Memory B cell (primary cell): ENCODE data around the gene ACOXL.

Source experiments
- ATAC-seq: fragments of 150-1000 bp; cut with Tn5 transposase; 2 replicates; pipeline ENCODE4 v1.10.0; 2021; ENCODE audit warnings: low read depth, mild to moderate bottlenecking, moderate library complexity
- DNase-seq, 2 donors: peaks; one replicate each; pipeline ENCODE4 v3.0.0; 2022; ENCODE audit warnings: low spot score in 2 of 2
- H3K27ac Mint-ChIP-seq: one replicate; pipeline ENCODE4 v1.8.0; 2022; ENCODE audit warnings: mild to moderate bottlenecking, moderate library complexity, mixed read lengths
- H3K27me3 Mint-ChIP-seq: one replicate; pipeline ENCODE4 v1.8.0; 2022; ENCODE audit warnings: mixed read lengths
- H3K36me3 Mint-ChIP-seq: one replicate; pipeline ENCODE4 v1.8.0; 2022; ENCODE audit warnings: mild to moderate bottlenecking, mixed read lengths
- H3K4me1 Mint-ChIP-seq: one replicate; pipeline ENCODE4 v1.8.0; 2022; ENCODE audit warnings: mixed read lengths
- H3K4me3 Mint-ChIP-seq: one replicate; pipeline ENCODE4 v1.8.0; 2022; ENCODE audit warnings: mild to moderate bottlenecking, moderate library complexity, mixed read lengths
- H3K9me3 Mint-ChIP-seq: one replicate; pipeline ENCODE4 v1.8.0; 2022; ENCODE audit warnings: mixed read lengths

ACOXL gene

DNA sequence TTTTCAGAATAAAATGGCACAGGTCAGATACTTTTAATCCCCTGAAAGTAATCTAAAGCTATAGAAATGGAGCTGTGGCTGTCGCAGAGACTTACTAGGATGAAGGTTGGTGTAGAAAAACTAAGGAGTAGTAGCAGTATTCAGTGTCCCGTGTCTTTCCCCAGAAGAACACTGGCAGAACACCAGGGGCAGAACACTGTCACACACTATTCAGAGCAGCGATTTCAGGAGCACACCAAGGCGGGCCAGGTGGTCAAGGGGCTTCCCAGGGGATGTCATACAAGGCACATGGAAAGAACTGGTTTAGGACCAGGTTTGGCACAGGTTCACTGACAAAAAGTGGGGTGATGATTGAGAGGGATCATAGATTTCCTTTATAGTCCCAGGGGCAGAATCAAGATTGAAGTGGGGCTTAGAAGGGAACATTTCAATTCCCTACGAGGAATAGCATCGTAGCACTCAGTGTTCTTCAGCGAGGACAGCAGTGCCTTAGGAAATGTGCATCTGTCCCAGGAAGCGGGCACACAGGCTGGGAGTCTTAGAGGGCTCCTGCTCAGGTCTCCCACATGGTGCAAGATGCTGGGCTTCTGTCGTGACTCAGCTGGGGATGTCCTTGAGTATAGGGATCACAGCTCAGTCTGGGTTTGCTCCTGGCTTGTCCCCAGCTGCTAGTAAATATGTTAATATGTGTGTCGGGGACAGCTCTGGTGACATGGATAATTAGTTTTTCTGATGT is 410.9 kb downstream of the ACOXL start:
- Mint-ChIP-seq H3K4me1 (peaks cover 10% of the 10 kb centered on the region), H3K4me3 (no peak overlapping the region), H3K36me3 (peaks cover 21% of the 10 kb centered on the region), H3K9me3 (no peaks in the 10 kb centered on the region), H3K27me3 (no peaks in the 10 kb centered on the region), H3K27ac (peak overlapping the region; percentile 4)
- ATAC-seq (no peak), DNase-seq (no peak)

DNA sequence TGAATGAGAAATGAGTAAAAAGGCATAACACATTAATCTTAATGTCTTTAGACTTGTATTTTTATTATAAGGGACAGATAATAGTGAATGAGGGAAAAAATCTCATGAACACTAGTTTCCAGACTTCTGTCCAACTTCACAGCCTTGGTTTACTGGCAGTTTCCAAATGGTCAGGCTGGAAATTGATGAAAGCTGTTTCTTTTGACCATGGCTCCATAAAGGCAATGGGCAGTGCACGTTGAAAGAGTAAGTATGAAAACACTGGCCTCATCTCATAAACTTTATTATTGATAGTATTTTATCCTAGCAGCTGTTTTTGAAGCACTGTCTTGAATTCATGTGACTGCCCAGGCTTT is 411.4 kb downstream of the ACOXL start:
- Mint-ChIP-seq H3K9me3 (no peaks in the 10 kb centered on the region), H3K27me3 (no peaks in the 10 kb centered on the region), H3K4me1 (peaks cover 9% of the 10 kb centered on the region), H3K36me3 (peaks cover 20% of the 10 kb centered on the region), H3K4me3 (no peak overlapping the region), H3K27ac (peak overlapping the region; percentile 25)
- ATAC-seq (no peak), DNase-seq (no peak)

DNA sequence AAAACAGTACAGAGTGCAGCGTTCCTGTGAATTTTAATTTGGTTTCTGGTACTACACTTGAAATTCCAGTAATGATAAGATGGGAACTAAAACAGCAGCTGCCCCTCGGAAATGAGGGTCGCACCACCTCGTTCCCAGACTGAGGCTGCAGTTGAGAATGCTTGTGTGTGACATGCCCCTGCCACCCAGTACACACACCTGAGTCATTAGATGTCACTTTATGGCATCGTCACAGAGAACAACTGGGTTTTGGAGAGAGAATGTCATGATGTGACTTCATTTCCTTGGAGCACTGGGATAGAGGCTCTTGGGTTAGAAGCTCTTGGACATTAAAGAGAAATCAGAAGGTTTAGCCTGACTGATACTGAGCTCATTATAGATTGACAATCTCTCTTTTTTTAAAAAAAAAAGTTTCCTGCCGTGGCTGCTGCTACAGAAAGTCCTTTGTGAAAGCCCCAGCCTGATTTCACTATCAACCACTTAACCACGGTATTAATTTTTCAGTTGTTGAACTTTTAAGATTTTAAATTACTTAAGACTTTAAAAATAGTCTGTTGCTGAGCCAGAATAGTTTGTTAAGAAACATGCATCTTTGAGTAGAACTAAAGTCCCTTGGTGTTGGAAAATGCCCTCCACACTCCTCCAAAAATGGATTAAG is 412.9 kb downstream of the ACOXL start:
- Mint-ChIP-seq H3K27me3 (no peaks in the 10 kb centered on the region), H3K36me3 (peaks cover 17% of the 10 kb centered on the region), H3K27ac (no peak overlapping the region), H3K4me3 (no peak overlapping the region), H3K9me3 (no peaks in the 10 kb centered on the region), H3K4me1 (peaks cover 12% of the 10 kb centered on the region)
- DNase-seq: no peak
- no peak for ATAC-seq

DNA sequence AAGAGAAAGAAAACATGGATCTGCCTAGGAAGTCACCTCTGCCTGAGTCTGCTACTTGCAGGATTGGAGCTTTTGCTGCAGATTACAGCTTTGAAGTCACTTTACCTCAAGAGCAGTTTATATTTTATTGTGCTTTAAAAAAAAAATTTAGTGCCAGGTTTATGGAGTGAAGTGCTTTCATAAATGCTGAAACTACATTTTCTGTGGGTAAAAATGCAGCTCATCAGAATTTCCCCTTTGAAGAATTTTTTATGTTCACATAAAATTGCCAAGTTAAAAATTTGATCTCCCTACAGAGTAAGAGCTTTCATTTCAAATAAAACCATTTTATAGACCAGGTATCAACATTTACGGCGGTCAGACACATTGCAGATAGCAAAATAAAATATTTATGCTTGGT is 413.6 kb downstream of the ACOXL start:
- Mint-ChIP-seq H3K4me3 (no peak overlapping the region), H3K9me3 (no peaks in the 10 kb centered on the region), H3K4me1 (peaks cover 9% of the 10 kb centered on the region), H3K27ac (no peak overlapping the region), H3K27me3 (no peaks in the 10 kb centered on the region), H3K36me3 (peaks cover 13% of the 10 kb centered on the region)
- no peak for ATAC-seq
- DNase-seq: no peak

DNA sequence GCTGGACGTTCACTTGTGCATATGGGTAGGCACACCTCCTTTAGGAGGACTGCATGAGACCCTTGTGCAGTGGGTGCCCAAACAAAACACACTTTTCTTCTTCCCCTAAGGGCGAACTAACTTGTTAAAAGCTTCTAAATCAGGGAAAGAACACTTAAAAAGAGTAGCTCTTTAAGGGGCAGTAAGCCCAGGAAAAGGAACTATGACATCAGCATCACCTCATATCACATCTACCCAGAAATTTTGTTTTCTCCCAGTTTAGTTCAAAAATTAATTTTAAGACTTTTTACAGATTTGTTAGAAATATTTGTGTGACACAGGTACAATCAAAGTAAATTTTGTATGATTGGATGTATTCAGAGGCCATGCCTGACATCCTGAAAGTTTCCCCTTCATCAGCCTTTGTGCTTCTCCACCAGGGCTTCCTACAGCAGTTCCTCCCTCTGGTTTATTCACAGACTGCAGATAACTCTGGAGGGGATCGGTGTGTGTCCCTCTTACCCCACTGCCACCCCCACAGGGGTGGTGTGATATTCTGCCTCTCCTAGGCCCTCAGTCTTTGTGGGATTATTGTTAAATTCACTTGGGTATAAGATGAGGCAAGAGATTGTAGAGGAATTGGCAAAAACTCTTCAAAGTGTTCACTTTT is 416.0 kb downstream of the ACOXL start:
- Mint-ChIP-seq H3K36me3 (peaks cover 23% of the 10 kb centered on the region), H3K27ac (peak overlapping the region; percentile 56), H3K4me1 (peaks cover 12% of the 10 kb centered on the region), H3K4me3 (no peak overlapping the region), H3K27me3 (no peaks in the 10 kb centered on the region), H3K9me3 (no peaks in the 10 kb centered on the region)
- ATAC-seq (no peak), DNase-seq (no peak)

DNA sequence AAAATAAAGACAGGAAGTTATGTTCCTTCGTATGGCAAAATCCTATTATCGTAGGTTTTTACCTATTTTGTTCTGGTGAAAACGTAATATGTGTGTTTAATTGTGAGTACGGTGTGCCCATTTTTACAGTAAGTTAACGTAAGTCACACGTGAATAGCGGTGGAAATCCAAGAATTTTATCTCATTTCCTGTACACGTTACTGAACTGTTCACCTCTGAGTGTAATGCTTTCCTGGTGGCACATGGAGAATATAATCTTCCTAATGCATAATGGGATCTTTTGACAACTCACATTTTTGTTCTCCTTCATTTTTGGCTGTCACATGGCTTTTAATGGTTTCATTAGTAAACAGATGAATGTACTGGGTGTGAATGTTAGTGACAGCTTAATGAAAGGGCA is 416.6 kb downstream of the ACOXL start:
- Mint-ChIP-seq H3K27ac (peak overlapping the region; percentile 56), H3K36me3 (peaks cover 25% of the 10 kb centered on the region), H3K4me3 (no peak overlapping the region), H3K9me3 (no peaks in the 10 kb centered on the region), H3K4me1 (peaks cover 12% of the 10 kb centered on the region), H3K27me3 (no peaks in the 10 kb centered on the region)
- DNase-seq: no peak
- no peak for ATAC-seq

DNA sequence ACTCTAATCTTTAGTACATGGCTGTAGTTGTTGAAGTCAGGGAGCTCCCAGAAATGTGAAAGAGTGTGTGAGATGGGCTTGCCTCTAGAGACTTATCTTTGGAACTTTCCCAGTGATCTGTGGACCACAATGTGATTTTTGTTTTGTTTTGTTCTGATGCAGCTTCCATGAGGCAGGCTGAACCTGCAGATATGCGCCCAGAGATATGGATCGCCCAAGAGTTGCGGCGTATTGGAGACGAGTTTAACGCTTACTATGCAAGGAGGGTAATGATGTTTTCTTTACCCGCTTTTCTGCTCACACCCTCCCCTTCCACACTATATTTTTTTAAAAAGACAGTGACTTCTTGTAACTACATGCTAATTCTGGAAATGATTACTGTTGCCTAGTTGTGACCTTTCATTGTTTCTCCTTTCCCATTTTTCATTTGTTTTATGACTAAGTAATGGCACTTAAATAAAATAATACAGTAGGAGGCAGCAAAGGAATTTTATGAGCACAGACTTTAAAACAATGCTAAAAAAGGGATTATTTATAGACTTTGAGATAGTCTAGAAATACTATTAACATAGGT is 417.6 kb downstream of the ACOXL start:
- no peak overlapping the region for H3K27ac Mint-ChIP-seq
- peaks cover 9% of the 10 kb centered on the region for H3K4me1 Mint-ChIP-seq
- peaks cover 19% of the 10 kb centered on the region for H3K36me3 Mint-ChIP-seq
- no peak overlapping the region for H3K4me3 Mint-ChIP-seq
- no peak for DNase-seq
- no peaks in the 10 kb centered on the region for H3K27me3 Mint-ChIP-seq
- ATAC-seq: no peak
- H3K9me3 Mint-ChIP-seq: no peaks in the 10 kb centered on the region

DNA sequence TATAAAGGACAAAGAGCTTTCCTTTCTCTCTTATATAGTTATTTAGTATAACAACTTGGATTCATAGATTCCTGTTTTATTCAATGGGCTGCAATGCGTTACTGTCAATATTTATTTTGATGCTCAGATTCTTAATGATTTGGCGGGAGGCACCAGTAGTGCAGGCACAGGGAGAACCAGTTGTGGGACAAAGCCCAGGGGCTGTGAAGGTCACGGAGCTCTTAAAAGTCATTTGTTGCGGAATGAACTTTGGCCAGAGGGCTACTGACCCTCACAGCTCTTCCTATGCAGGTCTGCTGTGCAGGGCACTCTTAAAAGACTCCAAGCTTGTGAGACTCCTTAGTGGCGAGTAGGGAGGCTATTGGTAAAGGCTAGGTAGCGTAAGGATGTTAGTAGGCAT is 422.4 kb downstream of the ACOXL start:
- H3K9me3 Mint-ChIP-seq: no peaks in the 10 kb centered on the region
- no peak overlapping the region for H3K4me3 Mint-ChIP-seq
- DNase-seq: no peak
- ATAC-seq: no peak
- peak overlapping the region; percentile 97 for H3K27ac Mint-ChIP-seq
- H3K4me1 Mint-ChIP-seq: peaks cover 32% of the 10 kb centered on the region
- H3K36me3 Mint-ChIP-seq: peaks cover 22% of the 10 kb centered on the region
- H3K27me3 Mint-ChIP-seq: no peaks in the 10 kb centered on the region

DNA sequence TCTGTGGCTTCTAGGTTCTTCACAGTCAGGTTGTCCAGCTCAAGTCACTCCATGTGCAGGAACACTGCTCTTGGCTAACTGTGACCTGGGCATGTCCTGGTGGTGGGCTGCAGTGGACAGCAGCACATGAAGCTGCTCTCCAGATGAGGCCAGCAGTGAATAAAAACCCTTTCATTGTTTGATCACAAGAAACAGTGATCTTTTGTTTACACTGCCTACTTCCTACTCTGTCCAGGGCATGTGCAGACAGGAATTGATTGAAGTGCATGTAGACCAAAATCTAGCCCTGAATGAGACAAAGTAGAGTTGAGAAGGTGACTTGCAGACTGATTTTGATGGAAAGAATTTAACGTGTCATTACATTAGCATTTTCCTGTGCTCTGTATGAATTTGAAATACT is 423.2 kb downstream of the ACOXL start:
- Mint-ChIP-seq H3K4me3 (no peak overlapping the region), H3K4me1 (peaks cover 37% of the 10 kb centered on the region), H3K27me3 (no peaks in the 10 kb centered on the region), H3K9me3 (no peaks in the 10 kb centered on the region), H3K36me3 (peaks cover 26% of the 10 kb centered on the region), H3K27ac (peak overlapping the region; percentile 97)
- DNase-seq: no peak
- ATAC-seq: no peak

DNA sequence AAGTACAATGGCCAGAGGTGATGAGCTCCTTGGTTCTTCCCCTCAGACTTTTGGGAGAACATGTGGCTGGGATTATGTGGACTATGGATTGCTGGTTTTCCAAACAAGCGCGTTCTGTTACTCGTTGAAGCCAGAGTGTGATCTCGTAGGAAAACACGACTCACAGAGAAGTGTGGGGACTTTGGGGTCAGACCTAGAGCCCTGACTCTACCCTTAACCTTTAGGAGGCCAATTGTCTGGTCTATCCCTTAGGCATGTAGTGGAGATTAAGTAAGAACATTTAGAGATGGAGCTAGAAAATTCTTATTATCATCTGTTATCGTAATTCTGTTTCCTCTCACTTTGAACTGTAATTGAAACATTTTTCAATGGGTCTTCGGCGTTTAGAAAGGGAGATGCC is 424.2 kb downstream of the ACOXL start:
- Mint-ChIP-seq H3K36me3 (peaks cover 23% of the 10 kb centered on the region), H3K4me1 (peaks cover 36% of the 10 kb centered on the region), H3K27me3 (no peaks in the 10 kb centered on the region), H3K9me3 (no peaks in the 10 kb centered on the region), H3K4me3 (no peak overlapping the region), H3K27ac (peak overlapping the region; percentile 97)
- ATAC-seq (no peak), DNase-seq (no peak)

DNA sequence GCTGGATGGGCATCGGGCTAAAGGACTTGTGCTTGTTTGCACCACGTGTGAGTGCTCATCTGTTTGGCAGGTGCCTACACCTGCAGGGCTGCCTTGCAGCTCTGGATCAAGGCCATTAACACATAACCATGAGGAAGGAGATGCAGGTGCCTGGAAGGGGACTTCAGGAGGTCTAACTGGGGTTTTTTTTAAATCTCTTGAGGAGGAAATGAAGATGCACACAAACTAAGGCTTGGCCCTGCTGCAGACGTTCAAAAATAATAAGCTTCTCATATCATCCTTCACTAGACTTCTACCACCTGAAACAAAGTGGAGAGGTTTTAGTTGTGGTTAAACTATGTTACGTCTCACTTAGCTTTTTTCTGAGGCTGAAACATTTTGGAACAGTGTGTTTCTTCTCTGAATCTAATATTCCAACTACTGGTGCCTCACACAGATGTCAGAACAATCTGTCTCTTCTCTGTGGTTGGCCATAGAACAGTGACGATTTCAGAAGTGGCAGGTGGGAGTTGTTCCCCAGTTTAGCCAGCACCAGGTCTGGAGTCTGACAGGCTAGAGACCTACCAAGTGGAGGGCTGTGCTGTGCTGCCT is 424.8 kb downstream of the ACOXL start:
- H3K4me3 Mint-ChIP-seq: peak overlapping the region; percentile 33
- H3K4me1 Mint-ChIP-seq: peaks cover 35% of the 10 kb centered on the region
- peak; percentile 65 for ATAC-seq
- H3K27me3 Mint-ChIP-seq: no peaks in the 10 kb centered on the region
- no peaks in the 10 kb centered on the region for H3K9me3 Mint-ChIP-seq
- H3K27ac Mint-ChIP-seq: peak overlapping the region; percentile 97
- peak; percentile 35 to 42 for DNase-seq
- H3K36me3 Mint-ChIP-seq: peaks cover 19% of the 10 kb centered on the region

DNA sequence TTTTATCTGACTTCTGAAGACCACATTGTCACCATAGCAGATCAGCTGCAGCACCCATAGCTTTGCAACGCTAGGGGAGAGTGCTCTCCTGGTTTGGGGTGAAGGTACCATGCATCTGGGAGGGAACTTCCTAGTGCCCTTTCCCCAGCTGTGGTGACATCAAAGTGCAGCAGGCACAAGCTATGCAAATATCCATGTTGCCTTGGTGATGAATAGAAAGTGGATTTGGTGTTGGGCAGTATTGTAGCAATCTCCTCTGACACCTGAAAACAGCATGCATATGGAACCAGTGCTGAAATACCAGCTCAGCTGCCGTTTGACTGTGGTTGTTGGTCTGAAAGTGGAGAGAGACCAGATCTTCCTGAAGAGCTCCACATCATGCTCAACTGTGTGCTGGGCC is 425.4 kb downstream of the ACOXL start:
- peak overlapping the region; percentile 52 for H3K4me3 Mint-ChIP-seq
- ATAC-seq (peak; percentile 74), DNase-seq (peak; percentile 43 to 63)
- peak overlapping the region; percentile 97 for H3K27ac Mint-ChIP-seq
- peaks cover 17% of the 10 kb centered on the region for H3K36me3 Mint-ChIP-seq
- no peaks in the 10 kb centered on the region for H3K27me3 Mint-ChIP-seq
- H3K9me3 Mint-ChIP-seq: no peaks in the 10 kb centered on the region
- peaks cover 36% of the 10 kb centered on the region for H3K4me1 Mint-ChIP-seq

DNA sequence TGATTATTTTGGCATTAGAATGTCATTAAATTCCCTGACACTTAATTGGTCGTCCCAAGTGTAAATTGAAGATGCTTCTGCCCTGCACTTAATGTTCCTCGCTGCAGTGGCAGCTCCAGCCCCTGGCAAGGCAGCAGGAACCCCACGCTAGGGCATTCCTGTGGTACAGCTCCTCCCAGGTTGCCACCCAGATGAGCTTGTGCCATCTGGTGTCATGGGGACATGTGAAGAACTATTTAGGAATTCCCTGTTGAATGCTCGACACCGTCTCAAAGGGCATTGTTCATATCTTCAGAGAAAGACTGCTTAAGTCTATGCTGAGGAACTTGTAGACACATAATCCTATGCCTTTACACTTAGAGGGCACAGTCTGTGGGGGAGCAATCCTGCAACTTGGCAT is 427.3 kb downstream of the ACOXL start:
- Mint-ChIP-seq H3K4me3 (no peak overlapping the region), H3K9me3 (no peaks in the 10 kb centered on the region), H3K36me3 (peaks cover 17% of the 10 kb centered on the region), H3K4me1 (peaks cover 40% of the 10 kb centered on the region), H3K27me3 (no peaks in the 10 kb centered on the region), H3K27ac (peak overlapping the region; percentile 70)
- no peak for DNase-seq
- ATAC-seq: no peak

DNA sequence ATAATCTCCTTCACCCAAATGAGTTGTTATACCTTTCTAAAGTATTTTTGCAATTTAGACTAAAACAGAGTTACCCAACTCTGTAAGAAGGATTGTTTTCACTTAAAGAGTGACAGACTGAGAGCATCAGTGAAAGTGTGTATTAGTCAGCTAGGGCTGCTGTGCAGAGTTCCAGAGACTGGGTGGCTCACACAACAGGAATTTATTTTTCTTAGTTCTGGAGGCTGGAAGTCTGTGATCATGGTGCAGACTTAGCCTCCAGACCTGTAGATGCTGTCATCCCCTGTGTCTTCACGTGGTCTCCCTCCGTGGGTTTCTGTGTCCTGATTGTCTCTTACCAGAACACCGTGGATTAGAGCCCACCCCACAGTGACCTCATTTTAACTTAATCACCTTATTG is 428.4 kb downstream of the ACOXL start:
- ATAC-seq (no peak), DNase-seq (no peak)
- H3K4me3 Mint-ChIP-seq: no peak overlapping the region
- H3K9me3 Mint-ChIP-seq: no peaks in the 10 kb centered on the region
- no peak overlapping the region for H3K27ac Mint-ChIP-seq
- H3K36me3 Mint-ChIP-seq: peaks cover 25% of the 10 kb centered on the region
- peaks cover 36% of the 10 kb centered on the region for H3K4me1 Mint-ChIP-seq
- H3K27me3 Mint-ChIP-seq: no peaks in the 10 kb centered on the region
